Measurements from ENCODE around the gene PDCD1LG2. TPM values are rescaled to one million over a fixed set of nuclear protein-coding genes. Genes with fewer than 3 reads are reported as not detected.
A peak's percentile ranks its signal among the peaks of the same experiment; 100 is the strongest.
"Not testable (repeated sequence)": the region's sequence is repeated elsewhere in the genome, so short reads cannot be mapped to it uniquely, and the experiment has no call there.

Gene PDCD1LG2
- total RNA-seq, 1 donor from 2014 or later, result 2.8 TPM

DNA sequence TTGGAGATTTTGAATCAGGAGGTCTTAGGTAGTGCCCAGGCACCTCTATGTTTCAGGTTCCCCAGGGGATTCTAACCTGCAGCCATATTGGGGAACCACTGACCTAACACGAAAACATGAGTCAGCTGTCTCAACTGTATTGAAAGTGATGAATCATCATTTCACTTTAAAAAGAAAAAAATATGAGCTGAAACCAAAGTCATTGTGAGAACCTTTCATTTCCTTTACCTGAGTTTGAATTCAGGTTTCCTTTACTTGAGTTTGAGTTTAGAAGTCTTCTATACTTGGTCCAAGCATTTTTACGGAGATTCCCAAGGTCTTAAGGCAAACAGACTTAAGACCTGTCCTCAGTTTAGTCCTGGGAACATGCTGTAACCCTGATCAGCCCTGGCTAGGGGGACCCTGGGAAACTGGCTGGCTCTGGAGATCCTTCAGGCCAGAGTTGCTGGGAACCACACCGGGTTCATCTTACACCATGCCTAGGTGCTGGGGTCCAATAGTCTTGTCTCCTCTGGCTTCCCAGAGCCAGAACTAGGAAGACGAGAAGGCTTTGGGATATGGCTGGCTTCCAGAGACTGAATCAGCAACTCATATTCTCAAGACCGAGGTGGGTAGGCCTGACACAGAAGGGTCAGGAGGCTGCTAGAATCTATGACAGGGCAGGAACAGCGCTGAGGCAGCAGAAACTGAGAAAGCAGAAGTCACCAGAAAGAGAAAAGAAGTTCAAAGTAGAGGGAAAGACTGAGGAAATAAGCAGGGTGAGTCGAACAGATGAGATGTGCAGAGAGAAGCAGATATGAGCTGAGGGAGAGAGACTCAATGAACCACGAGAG is 16.4 kb upstream of the PDCD1LG2 start:
- TF ChIP-seq, protein P1, sequence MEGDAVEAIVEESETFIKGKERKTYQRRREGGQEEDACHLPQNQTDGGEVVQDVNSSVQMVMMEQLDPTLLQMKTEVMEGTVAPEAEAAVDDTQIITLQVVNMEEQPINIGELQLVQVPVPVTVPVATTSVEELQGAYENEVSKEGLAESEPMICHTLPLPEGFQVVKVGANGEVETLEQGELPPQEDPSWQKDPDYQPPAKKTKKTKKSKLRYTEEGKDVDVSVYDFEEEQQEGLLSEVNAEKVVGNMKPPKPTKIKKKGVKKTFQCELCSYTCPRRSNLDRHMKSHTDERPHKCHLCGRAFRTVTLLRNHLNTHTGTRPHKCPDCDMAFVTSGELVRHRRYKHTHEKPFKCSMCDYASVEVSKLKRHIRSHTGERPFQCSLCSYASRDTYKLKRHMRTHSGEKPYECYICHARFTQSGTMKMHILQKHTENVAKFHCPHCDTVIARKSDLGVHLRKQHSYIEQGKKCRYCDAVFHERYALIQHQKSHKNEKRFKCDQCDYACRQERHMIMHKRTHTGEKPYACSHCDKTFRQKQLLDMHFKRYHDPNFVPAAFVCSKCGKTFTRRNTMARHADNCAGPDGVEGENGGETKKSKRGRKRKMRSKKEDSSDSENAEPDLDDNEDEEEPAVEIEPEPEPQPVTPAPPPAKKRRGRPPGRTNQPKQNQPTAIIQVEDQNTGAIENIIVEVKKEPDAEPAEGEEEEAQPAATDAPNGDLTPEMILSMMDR (IDR thresholded peaks at IDR 0.05), result no peak
- peak overlapping the region; percentile 54 for H3K27ac Mint-ChIP-seq
- no peaks in the 10 kb centered on the region for H3K27me3 Mint-ChIP-seq
- ChIA-PET POLR2A (interaction anchor here (0.7 to 2.2 kb wide), 12 partner anchors 11 to 304 kb away, joined by 3 to 19 read pairs (median 4); partner anchors contain the start of gene PLGRKT), CTCF (interaction anchor here (1.0 to 2.1 kb wide), 2 partner anchors 43 to 96 kb away, joined by 3 to 4 read pairs; partner anchors contain the start of gene CD274)
- peak overlapping the region; percentile 3 for H3K4me3 Mint-ChIP-seq
- H3K4me1 Mint-ChIP-seq, result peaks cover 17% of the 10 kb centered on the region
- no peaks in the 10 kb centered on the region for H3K36me3 Mint-ChIP-seq (ENCODE audit: low read depth)
- DNase-seq, result no peak
- intact Hi-C loops (cut with micrococcal nuclease), result loop anchor here (1.0 to 5.0 kb wide), 3 partner anchors 16 to 98 kb away; partner anchors contain the start of genes CD274 and PDCD1LG2
- peak; percentile 78 for ATAC-seq (ENCODE audit: low read depth)
- H3K9me3 Mint-ChIP-seq, result no peaks in the 10 kb centered on the region

DNA sequence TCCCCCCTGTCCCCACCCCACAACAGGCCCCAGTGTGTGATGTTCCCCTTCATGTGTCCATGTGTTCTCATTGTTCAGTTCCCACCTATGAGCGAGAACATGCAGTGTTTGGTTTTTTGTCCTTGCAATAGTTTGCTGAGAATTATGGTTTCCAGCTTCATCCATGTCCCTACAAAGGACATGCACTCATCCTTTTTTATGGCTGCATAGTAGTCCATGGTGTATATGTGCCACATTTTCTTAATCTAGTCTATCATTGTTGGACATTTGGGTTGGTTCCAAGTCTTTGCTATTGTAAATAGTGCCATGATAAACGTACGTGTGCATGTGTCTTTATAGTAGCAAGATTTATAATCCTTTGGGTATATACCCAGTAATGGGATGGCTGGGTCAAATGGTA is 15.6 kb upstream of the PDCD1LG2 start:
- intact Hi-C loops (cut with micrococcal nuclease), result loop anchor here (5.0 kb wide), 2 partner anchors 42 to 98 kb away; partner anchors contain the start of gene CD274
- H3K4me3 Mint-ChIP-seq; H3K9me3 Mint-ChIP-seq; H3K27ac Mint-ChIP-seq; H3K27me3 Mint-ChIP-seq; ATAC-seq (ENCODE audit: low read depth); DNase-seq; H3K36me3 Mint-ChIP-seq (ENCODE audit: low read depth): not testable (repeated sequence)
- ChIA-PET POLR2A (interaction anchor here (0.7 to 2.2 kb wide), 9 partner anchors 12 to 304 kb away, joined by 3 to 19 read pairs (median 3); no protein-coding TSS in a partner anchor), CTCF (interaction anchor here (1.1 kb wide), 1 partner anchor 44 kb away, joined by 3 read pairs; the partner anchor contains the start of gene CD274)
- peaks cover 17% of the 10 kb centered on the region for H3K4me1 Mint-ChIP-seq

DNA sequence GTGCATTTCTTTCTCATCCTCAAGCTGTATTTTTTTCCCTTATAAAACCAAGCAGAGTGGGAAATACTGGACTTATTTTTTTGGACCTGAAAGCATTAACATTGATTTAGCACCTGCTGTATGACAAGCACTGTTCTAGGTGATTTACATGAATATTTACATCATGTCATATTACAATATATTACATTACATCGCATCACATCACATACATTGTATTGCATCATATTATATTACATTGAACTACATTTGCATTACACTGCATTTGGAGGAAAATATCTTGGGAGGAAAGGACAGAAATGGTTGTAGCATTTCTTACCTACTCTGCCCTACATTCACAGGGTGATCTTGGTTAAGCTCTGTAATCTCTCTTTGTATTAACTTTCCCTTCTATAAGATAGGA is 11.2 kb upstream of the PDCD1LG2 start:
- Mint-ChIP-seq H3K9me3 (no peaks in the 10 kb centered on the region), H3K36me3 (ENCODE audit: low read depth) (no peaks in the 10 kb centered on the region), H3K27ac (no peak overlapping the region), H3K4me1 (peaks cover 5% of the 10 kb centered on the region), H3K4me3 (no peak overlapping the region), H3K27me3 (no peaks in the 10 kb centered on the region)
- ATAC-seq (ENCODE audit: low read depth), result no peak
- CTCF ChIA-PET, result no interaction called here
- TF ChIP-seq, protein P1 (IDR thresholded peaks at IDR 0.05), result no peak
- intact Hi-C loops (cut with micrococcal nuclease), result no loop called here
- no peak for DNase-seq
- POLR2A ChIA-PET, result no interaction called here

DNA sequence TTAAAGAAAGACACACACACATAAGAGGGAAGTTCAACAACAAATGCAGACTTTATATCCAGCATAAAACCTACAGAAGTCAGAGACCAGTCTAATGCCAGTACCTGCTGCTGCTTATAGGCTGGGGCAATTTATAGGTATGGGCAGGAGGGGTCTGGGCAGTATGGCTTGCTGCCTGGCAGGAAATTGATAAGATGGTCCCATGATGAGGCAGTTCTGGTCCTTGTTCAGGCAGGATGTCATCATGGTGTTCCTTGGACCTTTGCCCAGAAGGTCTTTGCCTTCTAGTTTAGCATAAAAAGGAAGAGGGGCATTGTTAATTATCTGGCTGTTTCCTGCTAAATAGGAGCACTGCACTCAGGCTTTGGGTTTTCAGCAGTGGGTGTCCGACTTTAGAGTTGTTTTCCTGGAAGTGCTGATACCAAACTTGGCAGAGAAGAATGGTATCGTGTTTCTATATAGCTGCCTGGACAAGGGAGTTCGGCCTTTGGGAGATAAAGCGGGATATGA is 10.4 kb upstream of the PDCD1LG2 start:
- ChIA-PET POLR2A (no interaction called here), CTCF (no interaction called here)
- TF ChIP-seq, protein P1 (IDR thresholded peaks at IDR 0.05), result no peak
- no peaks in the 10 kb centered on the region for H3K9me3 Mint-ChIP-seq
- intact Hi-C loops (cut with micrococcal nuclease), result no loop called here
- no peaks in the 10 kb centered on the region for H3K36me3 Mint-ChIP-seq (ENCODE audit: low read depth)
- no peaks in the 10 kb centered on the region for H3K27me3 Mint-ChIP-seq
- no peak for DNase-seq
- no peak overlapping the region for H3K4me3 Mint-ChIP-seq
- no peaks in the 10 kb centered on the region for H3K4me1 Mint-ChIP-seq
- no peak overlapping the region for H3K27ac Mint-ChIP-seq
- no peak for ATAC-seq (ENCODE audit: low read depth)

DNA sequence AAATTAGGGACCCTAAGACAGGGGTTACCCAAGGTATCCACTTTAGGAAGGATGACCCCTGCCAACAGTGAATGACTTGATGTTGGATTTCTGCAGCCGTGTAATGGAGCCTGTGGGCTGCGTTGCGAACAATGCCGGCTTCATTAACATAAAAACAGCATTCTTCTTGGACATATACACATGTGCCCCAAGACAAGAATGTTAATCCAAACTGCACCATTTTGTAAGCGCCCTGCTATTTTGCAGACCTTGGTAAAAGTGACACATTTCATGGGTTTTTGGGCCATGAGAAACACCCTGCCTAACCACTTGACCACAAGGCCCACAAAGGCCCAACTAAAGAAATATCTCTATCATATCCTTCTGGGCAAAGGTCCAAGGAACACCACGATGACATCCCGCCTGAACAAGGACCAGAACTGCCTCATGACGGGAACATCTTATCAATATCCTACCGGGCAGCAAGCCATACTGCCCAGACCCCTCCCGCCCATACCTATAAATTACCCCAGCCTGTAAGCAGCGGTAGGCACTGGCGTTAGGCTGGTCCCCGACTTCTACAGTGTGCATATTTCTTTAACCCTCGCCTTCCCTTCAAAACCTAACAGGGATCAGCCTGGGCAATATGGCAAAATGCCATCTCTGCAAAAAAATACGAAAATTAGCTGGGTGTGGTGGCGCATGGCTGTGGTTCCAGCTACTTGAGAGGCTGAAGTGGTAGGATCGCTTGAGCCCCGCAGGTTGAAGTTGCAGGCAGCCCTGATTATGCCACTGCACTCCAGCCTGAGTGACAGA is 9.7 kb upstream of the PDCD1LG2 start:
- intact Hi-C loops (cut with micrococcal nuclease), result no loop called here
- Mint-ChIP-seq H3K36me3 (ENCODE audit: low read depth) (no peaks in the 10 kb centered on the region), H3K27me3 (no peaks in the 10 kb centered on the region), H3K27ac (no peak overlapping the region), H3K9me3 (no peaks in the 10 kb centered on the region), H3K4me1 (no peaks in the 10 kb centered on the region), H3K4me3 (no peak overlapping the region)
- TF ChIP-seq, protein P1 (IDR thresholded peaks at IDR 0.05), result no peak
- no peak for ATAC-seq (ENCODE audit: low read depth)
- POLR2A ChIA-PET, result interaction anchor here (0.6 kb wide), 1 partner anchor 100 kb away, joined by 5 read pairs; no protein-coding TSS in a partner anchor
- no peak for DNase-seq
- CTCF ChIA-PET, result no interaction called here

All from activated B cell treated with CpG ODN at 0.5 μM for 24 hours (primary cell).